Hepatocyte (in vitro differentiated cells): ENCODE data around the gene FOSB. TPM values are rescaled to one million over a fixed set of nuclear protein-coding genes. Genes with fewer than 3 reads are reported as not detected.

Experiments used
- DNase-seq: peaks from one replicate; pipeline ENCODE4 v3.0.0-alpha.2; 2016; ENCODE audit warnings: low spot score
- H2AFZ ChIP-seq: fragments of 200-600 bp; sonication (generic); 2 replicates; pipeline ENCODE4 v1.6.0; 2016; ENCODE audit warnings: antibody characterized with exemption, mild to moderate bottlenecking
- H3K27ac ChIP-seq: fragments of 200-600 bp; sonication (generic); 2 replicates; pipeline ENCODE4 v1.5.1; 2016; ENCODE audit warnings: mild to moderate bottlenecking
- H3K27me3 ChIP-seq: fragments of 200-600 bp; sonication (generic); 2 replicates; pipeline ENCODE4 v1.6.1; 2016
- H3K36me3 ChIP-seq: fragments of 200-600 bp; sonication (generic); replicated peaks from 2 replicates; pipeline ENCODE4 v1.5.1; 2016; ENCODE audit warnings: low read depth; ENCODE audit not compliant: insufficient read depth
- H3K4me1 ChIP-seq: fragments of 200-600 bp; sonication (generic); 2 replicates; pipeline ENCODE4 v1.5.1; 2016; ENCODE audit warnings: mild to moderate bottlenecking, moderate library complexity; ENCODE audit not compliant: insufficient read depth
- H3K4me2 ChIP-seq: fragments of 200-600 bp; sonication (generic); 2 replicates; pipeline ENCODE4 v1.6.0; 2016
- H3K4me3 ChIP-seq: fragments of 200-600 bp; sonication (generic); 2 replicates; pipeline ENCODE4 v1.5.1; 2016; ENCODE audit warnings: mild to moderate bottlenecking
- H3K79me2 ChIP-seq: fragments of 200-600 bp; sonication (generic); 2 replicates; pipeline ENCODE4 v1.6.0; 2017; ENCODE audit warnings: mild to moderate bottlenecking
- H3K9me2 ChIP-seq: fragments of 200-600 bp; sonication (generic); replicated peaks from 2 replicates; pipeline ENCODE4 v1.6.0; 2017; ENCODE audit warnings: mild to moderate bottlenecking; ENCODE audit not compliant: insufficient read depth
- H3K9me3 ChIP-seq: fragments of 200-600 bp; sonication (generic); 2 replicates; pipeline ENCODE4 v1.5.1; 2016; ENCODE audit warnings: low read depth, mild to moderate bottlenecking
- H4K20me1 ChIP-seq: fragments of 200-600 bp; sonication (generic); 2 replicates; pipeline ENCODE4 v1.6.0; 2016; ENCODE audit warnings: mild to moderate bottlenecking; ENCODE audit not compliant: insufficient read depth, poor library complexity, severe bottlenecking
- CTCF ChIP-seq: fragments of 200-600 bp; sonication (generic); IDR thresholded peaks from 2 replicates; pipeline ENCODE4 v1.5.1; 2016; ENCODE audit warnings: antibody characterized with exemption, mild to moderate bottlenecking; ENCODE audit not compliant: poor library complexity
- EZH2 ChIP-seq: fragments of 200-600 bp; sonication (generic); IDR thresholded peaks from 2 replicates; pipeline ENCODE4 v1.6.1; 2016; ENCODE audit warnings: antibody characterized with exemption, mild to moderate bottlenecking, borderline replicate concordance
- EZH2phosphoT487 ChIP-seq: fragments of 200-600 bp; sonication (generic); IDR thresholded peaks from one replicate; pipeline ENCODE4 v1.6.1; 2018; ENCODE audit warnings: antibody characterized with exemption, mild to moderate bottlenecking, low read depth, moderate library complexity; ENCODE audit not compliant: unreplicated experiment, severe bottlenecking
- WGBS: methylation state at CpG from one replicate; pipeline ENCODE4 v1.1.6; 2016; ENCODE audit warnings: low lambda C conversion rate; ENCODE audit errors: missing lambda C conversion rate; 5-methylcytosine and 5-hydroxymethylcytosine counted together
- polyA plus RNA-seq: library from polyadenylated mRNA; unstranded; fragments of >200 nt; fragmentation: Nextera tagmentation; extraction: Ambion mirVana; gene quantifications from 2 replicates; pipeline ENCODE4 v1.2.1, GENCODE V29; 2016
- total RNA-seq: library from RNA; depleted of rRNA; stranded (reverse); fragments of >200 nt; gene quantifications from 2 replicates; pipeline ENCODE4 v1.2.3, GENCODE V29; 2014

FOSB gene
- total and polyA plus RNA-seq, 2 experiments from 2014 or later: 73.1 to 114 TPM

- Histone ChIP-seq H3K9me2 (no peaks in the 10 kb centered on the region), H3K79me2 (no peaks in the 10 kb centered on the region), H3K4me1 (peaks cover 7% of the 10 kb centered on the region), H3K4me3 (no peak within 1 kb of the TSS), H3K27ac (no peak within 1 kb of the TSS), H3K36me3 (no peaks in the 10 kb centered on the region), H3K4me2 (peak within 1 kb of the TSS; percentile 100), H4K20me1 (no peaks in the 10 kb centered on the region), H3K9me3 (no peaks in the 10 kb centered on the region), H2AFZ (no peak within 1 kb of the TSS), H3K27me3 (peaks cover 27% of the 10 kb centered on the region)
- TF ChIP-seq EZH2: peak; percentile 16
- TF ChIP-seq EZH2phosphoT487: peak; percentile 28
- TF ChIP-seq CTCF: no peak
- DNase-seq: peak; percentile 63
- WGBS: 3% methylated on average over 57 of the region's 89 CpGs
Measured at GRCh38 chr19:45498411-45499195, 30.8 kb downstream of the FOSB start, which contains the start of gene PPM1N. PPM1N (plus strand) TSS chr19:45498443; CDS start chr19:45498473, 30 bp downstream.

GRCh38 chr19:45499196-45500180, 31.7 kb downstream of the FOSB start:
- H3K9me2 ChIP-seq: no peaks in the 10 kb centered on the region
- WGBS: 13% methylated on average over 37 of the region's 37 CpGs
- H3K27ac ChIP-seq: no peak overlapping the region
- peaks cover 7% of the 10 kb centered on the region for H3K4me1 ChIP-seq
- no peaks in the 10 kb centered on the region for H3K9me3 ChIP-seq
- TF ChIP-seq CTCF (no peak), EZH2 (peak; percentile 21), EZH2phosphoT487 (peak; percentile 13)
- H2AFZ ChIP-seq: no peak overlapping the region
- H3K79me2 ChIP-seq: no peaks in the 10 kb centered on the region
- H3K4me2 ChIP-seq: peak overlapping the region; percentile 74
- no peaks in the 10 kb centered on the region for H4K20me1 ChIP-seq
- H3K27me3 ChIP-seq: peaks cover 27% of the 10 kb centered on the region
- peak; percentile 64 for DNase-seq
- H3K36me3 ChIP-seq: no peaks in the 10 kb centered on the region
- no peak overlapping the region for H3K4me3 ChIP-seq

GRCh38 chr19:45500918-45501729, 33.3 kb downstream of the FOSB start:
- H3K36me3 ChIP-seq: no peaks in the 10 kb centered on the region
- H3K27me3 ChIP-seq: peaks cover 27% of the 10 kb centered on the region
- H3K9me2 ChIP-seq: no peaks in the 10 kb centered on the region
- H3K9me3 ChIP-seq: no peaks in the 10 kb centered on the region
- H3K4me1 ChIP-seq: peaks cover 16% of the 10 kb centered on the region
- no peaks in the 10 kb centered on the region for H3K79me2 ChIP-seq
- no peak for DNase-seq
- H4K20me1 ChIP-seq: no peaks in the 10 kb centered on the region
- H3K4me3 ChIP-seq: no peak overlapping the region
- TF ChIP-seq CTCF (no peak), EZH2phosphoT487 (no peak), EZH2 (no peak)
- no peak overlapping the region for H2AFZ ChIP-seq
- 67% methylated on average over 8 of the region's 8 CpGs for whole genome bisulfite sequencing
- H3K27ac ChIP-seq: no peak overlapping the region
- H3K4me2 ChIP-seq: no peak overlapping the region
